GM10248 (cell line): ENCODE measurements around the gene MYF5.

Experiments used
- CTCF ChIA-PET: fragments of 300-600 bp; sonication (Branson Sonifier 250); formaldehyde crosslinking; extraction: SDS; loops from one replicate; lab custom pipeline; 2021; ENCODE audit warnings: antibody characterized with exemption; lab: Yijun Ruan, JAX
- POLR2A ChIA-PET: fragments of 350-650 bp; sonication (Branson Sonifier 250); formaldehyde crosslinking; extraction: SDS; loops from one replicate; lab custom pipeline; 2020; ENCODE audit warnings: antibody characterized with exemption; lab: Yijun Ruan, JAX
- DNase-seq: peaks from one replicate; pipeline ENCODE4 v3.0.0; 2012; ENCODE audit errors: extremely low spot score
- TF ChIP-seq, protein P1 (sequence below): IDR thresholded peaks from 2 replicates; pipeline ENCODE4 v1.5.1; 2012; ENCODE audit warnings: mild to moderate bottlenecking, low read depth; ENCODE audit errors: extremely low read depth, missing control alignments, control extremely low read depth

MYF5 gene

DNA sequence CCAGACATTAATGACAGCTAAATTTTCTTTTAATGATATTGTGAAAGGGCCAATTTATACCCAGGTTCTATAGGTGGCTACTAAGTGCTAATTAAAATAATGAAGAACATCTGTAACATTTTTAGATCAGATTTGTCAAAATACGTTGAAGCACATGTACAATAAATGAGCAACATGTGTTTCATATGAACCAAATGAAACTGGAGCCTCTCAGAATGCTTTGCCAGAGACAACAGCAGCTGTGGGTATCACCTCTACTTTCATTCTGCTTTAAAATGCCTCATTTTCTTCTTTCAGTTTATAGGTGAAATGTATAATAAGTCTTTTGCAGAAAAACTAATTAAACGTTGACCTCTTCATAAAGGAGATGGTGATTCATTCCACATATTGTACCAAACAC lies 35.4 kb upstream of the MYF5 start:
- POLR2A ChIA-PET = no interaction called here
- TF ChIP-seq, protein P1, sequence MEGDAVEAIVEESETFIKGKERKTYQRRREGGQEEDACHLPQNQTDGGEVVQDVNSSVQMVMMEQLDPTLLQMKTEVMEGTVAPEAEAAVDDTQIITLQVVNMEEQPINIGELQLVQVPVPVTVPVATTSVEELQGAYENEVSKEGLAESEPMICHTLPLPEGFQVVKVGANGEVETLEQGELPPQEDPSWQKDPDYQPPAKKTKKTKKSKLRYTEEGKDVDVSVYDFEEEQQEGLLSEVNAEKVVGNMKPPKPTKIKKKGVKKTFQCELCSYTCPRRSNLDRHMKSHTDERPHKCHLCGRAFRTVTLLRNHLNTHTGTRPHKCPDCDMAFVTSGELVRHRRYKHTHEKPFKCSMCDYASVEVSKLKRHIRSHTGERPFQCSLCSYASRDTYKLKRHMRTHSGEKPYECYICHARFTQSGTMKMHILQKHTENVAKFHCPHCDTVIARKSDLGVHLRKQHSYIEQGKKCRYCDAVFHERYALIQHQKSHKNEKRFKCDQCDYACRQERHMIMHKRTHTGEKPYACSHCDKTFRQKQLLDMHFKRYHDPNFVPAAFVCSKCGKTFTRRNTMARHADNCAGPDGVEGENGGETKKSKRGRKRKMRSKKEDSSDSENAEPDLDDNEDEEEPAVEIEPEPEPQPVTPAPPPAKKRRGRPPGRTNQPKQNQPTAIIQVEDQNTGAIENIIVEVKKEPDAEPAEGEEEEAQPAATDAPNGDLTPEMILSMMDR = no peak
- no peak for DNase-seq
- CTCF ChIA-PET = interaction anchor here (1.6 kb wide), 1 partner anchor 29 kb away, joined by 5 read pairs; no protein-coding TSS in a partner anchor

DNA sequence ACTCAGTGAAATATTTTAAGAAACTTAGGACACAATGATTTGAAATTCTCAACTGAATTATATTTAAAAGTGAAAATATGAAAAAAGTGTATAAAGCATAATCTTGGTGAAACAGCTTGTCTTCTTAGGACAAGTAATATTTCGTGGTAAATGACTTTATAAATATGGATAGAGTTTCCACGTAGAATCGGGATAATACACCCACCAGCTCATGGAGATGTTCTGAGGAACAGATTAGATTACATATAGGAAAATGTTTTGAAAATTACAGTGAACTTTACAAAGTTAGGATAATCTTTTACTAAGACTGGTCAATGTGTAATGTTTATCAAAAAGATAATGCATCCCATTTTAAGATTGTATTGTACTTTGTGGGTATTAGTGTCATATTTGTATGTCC lies 34.9 kb upstream of the MYF5 start:
- POLR2A ChIA-PET = no interaction called here
- no peak for DNase-seq
- TF ChIP-seq, protein P1 = no peak
- CTCF ChIA-PET = no interaction called here

DNA sequence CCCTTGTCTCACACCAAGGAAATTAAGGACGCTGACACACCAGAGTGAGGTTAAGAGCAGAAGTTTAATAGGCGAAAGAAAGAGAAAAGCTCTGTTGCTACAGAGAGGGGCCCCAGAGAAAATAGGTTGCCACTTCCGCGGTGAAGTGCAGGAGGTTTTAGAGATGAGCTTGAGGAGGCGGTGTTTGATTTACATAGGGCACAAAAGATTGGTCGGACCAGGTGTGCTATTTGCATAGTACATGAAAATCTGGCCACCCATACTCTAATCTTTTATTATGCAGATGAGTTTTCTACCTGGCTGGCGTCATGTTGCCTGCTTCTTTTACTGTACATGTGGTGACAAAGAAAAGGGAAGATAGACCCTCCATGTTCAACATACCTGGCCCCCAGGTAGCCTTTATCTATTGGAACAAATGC lies 32.6 kb upstream of the MYF5 start:
- no peak for DNase-seq
- ChIA-PET POLR2A (no interaction called here), CTCF (interaction anchor here (0.7 to 0.9 kb wide), 2 partner anchors 9 to 26 kb away, joined by 3 read pairs; no protein-coding TSS in a partner anchor)
- TF ChIP-seq, protein P1 = no peak

DNA sequence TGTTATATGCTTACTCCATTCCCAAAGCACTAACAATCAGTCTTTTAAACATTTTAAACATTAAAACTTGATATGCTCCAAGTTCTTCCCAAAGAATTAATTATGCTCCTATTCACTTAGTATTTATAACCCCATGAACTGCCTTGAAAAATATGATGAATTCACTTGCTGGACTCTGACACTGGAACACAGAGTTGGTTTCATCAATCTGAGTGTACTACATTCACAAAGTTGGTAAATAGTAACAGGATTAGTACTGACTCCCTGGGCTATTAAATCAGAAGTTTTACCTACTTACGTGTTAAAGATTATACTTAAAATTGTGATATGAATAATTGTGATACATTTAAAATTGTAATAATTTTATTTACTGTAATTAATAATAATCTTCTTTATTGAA lies 26.6 kb upstream of the MYF5 start:
- DNase-seq = no peak
- ChIA-PET CTCF (no interaction called here), POLR2A (no interaction called here)
- TF ChIP-seq, protein P1 = no peak

DNA sequence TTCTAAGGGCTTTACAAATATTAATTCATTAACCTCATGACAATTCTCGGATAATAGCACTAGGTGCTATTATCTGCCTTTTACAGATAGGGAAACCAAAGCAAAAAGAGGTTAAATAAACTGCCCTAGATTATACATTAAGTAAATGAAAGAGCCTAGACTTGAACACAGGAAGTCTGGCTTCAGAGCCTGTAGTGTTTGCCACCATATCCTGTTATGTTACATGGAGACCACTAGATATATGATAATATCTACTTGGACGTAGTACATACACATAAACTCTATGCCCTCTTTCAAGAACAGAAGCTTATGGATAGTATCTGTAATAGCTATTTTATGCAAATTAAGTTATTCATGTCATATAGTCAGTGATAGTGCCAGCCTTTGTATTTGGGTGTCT lies 26.2 kb upstream of the MYF5 start:
- ChIA-PET POLR2A (no interaction called here), CTCF (no interaction called here)
- TF ChIP-seq, protein P1 = no peak
- DNase-seq = no peak

DNA sequence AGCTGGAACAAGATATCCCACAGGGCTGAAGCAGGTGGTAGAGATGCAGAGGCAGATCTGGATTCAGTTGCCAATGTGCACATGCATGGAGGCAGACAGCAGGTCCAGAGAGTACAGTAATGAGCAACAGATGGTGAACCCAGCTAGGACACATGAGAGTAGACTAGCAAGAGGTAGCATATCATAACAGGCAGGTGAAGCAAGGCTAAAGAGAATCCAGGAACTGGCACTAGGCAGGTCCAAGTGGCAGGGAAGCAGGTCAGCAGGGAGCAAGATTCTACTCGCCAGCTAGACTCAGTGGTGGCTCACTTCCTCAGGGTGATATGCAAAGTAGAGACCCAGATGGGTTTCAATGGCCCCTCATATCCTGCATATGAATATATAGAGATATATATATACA lies 24.6 kb upstream of the MYF5 start:
- ChIA-PET CTCF (no interaction called here), POLR2A (no interaction called here)
- TF ChIP-seq, protein P1 = no peak
- no peak for DNase-seq
